Brain microvascular endothelial cell (primary cell): ENCODE results near the gene NPNT.

Source experiments
- DNase-seq: peaks from one replicate; pipeline ENCODE4 v3.0.0-alpha.2; 2020
- H3K27ac ChIP-seq: fragments of 250-450 bp; sonication (Bioruptor Pico); 2 replicates; pipeline ENCODE4 v1.5.1; 2020; ENCODE audit warnings: mild to moderate bottlenecking, moderate library complexity
- H3K27me3 ChIP-seq: fragments of 250-450 bp; sonication (Bioruptor Pico); replicated peaks from 2 replicates; pipeline ENCODE4 v1.5.1; 2020; ENCODE audit warnings: mild to moderate bottlenecking
- H3K36me3 ChIP-seq: fragments of 250-450 bp; sonication (Bioruptor Pico); replicated peaks from 2 replicates; pipeline ENCODE4 v1.5.1; 2020; ENCODE audit warnings: mild to moderate bottlenecking
- H3K4me3 ChIP-seq: 2 replicates; pipeline ENCODE4 v1.5.1; 2011; ENCODE audit warnings: low read depth, mild to moderate bottlenecking, control low read depth, low read length, moderate library complexity
- CTCF ChIP-seq: IDR thresholded peaks from 2 replicates; pipeline ENCODE4 v1.5.1; 2011; ENCODE audit warnings: low read depth, mild to moderate bottlenecking, moderate library complexity, low read length, control low read depth, inconsistent platforms; ENCODE audit errors: missing control alignments
- in situ Hi-C: cut with HindIII; loops from 2 replicates; pipeline ENCODE4 v1.10.0; 2017; ENCODE audit warnings: low sequenced_read_pairs, low pct_ligation_motif_present

NPNT gene

GRCh38 chr4:105972946-105973621 lies 77.8 kb downstream of the NPNT start:
- no peaks in the 10 kb centered on the region for H3K36me3 ChIP-seq
- TF ChIP-seq CTCF = no peak
- no peak overlapping the region for H3K27ac ChIP-seq

GRCh38 chr4:105976915-105977314 lies 81.6 kb downstream of the NPNT start:
- in situ Hi-C loops = no loop called here
- DNase-seq = no peak
- no peak for TF ChIP-seq CTCF
- H3K4me3 ChIP-seq = no peak overlapping the region
- no peaks in the 10 kb centered on the region for H3K27me3 ChIP-seq
- no peak overlapping the region for H3K27ac ChIP-seq
- H3K36me3 ChIP-seq = no peaks in the 10 kb centered on the region

More at GRCh38 chr4:105972946-105973621, 77.8 kb downstream of the NPNT start:
- no peak for DNase-seq
- Histone ChIP-seq H3K4me3 (no peak overlapping the region), H3K27me3 (no peaks in the 10 kb centered on the region)
- in situ Hi-C loops = no loop called here

- Histone ChIP-seq H3K4me3 (no peak overlapping the region), H3K27me3 (no peaks in the 10 kb centered on the region), H3K27ac (no peak overlapping the region), H3K36me3 (no peaks in the 10 kb centered on the region)
- TF ChIP-seq CTCF = no peak
- DNase-seq = peak; percentile 31
- in situ Hi-C loops = no loop called here
Observed at GRCh38 chr4:105978684-105979296, 83.5 kb downstream of the NPNT start.

- Histone ChIP-seq H3K27ac (no peak overlapping the region), H3K4me3 (no peak overlapping the region), H3K36me3 (no peaks in the 10 kb centered on the region), H3K27me3 (no peaks in the 10 kb centered on the region)
- in situ Hi-C loops = no loop called here
- TF ChIP-seq CTCF = no peak
- no peak for DNase-seq
Observed at GRCh38 chr4:105979506-105979905, 84.2 kb downstream of the NPNT start.

GRCh38 chr4:105988671-105989070 lies 93.4 kb downstream of the NPNT start:
- H3K27ac ChIP-seq = no peak overlapping the region
- DNase-seq = no peak
- no peak overlapping the region for H3K4me3 ChIP-seq
- H3K36me3 ChIP-seq = no peaks in the 10 kb centered on the region
- no peaks in the 10 kb centered on the region for H3K27me3 ChIP-seq
- no peak for TF ChIP-seq CTCF
- in situ Hi-C loops = no loop called here
